WTC11 (cell line): Measurements from ENCODE around the gene TMEM184A.

ENCODE experiments used
- FOXP1 ChIP-seq: sonication (generic); formaldehyde crosslinking; IDR thresholded peaks from 2 replicates; pipeline ENCODE4 v1.8.0; 2022; ENCODE audit warnings: missing genetic modification reagents, mild to moderate bottlenecking, moderate library complexity, borderline replicate concordance
- JUN ChIP-seq: sonication (generic); formaldehyde crosslinking; IDR thresholded peaks from 2 replicates; pipeline ENCODE4 v1.8.0; 2023; ENCODE audit warnings: mild to moderate bottlenecking, missing genetic modification reagents
- MYBL2 ChIP-seq: sonication (generic); formaldehyde crosslinking; IDR thresholded peaks from 2 replicates; pipeline ENCODE4 v1.8.1; 2023; ENCODE audit warnings: mild to moderate bottlenecking, moderate library complexity, missing genetic modification reagents
- NR3C1 ChIP-seq: sonication (generic); formaldehyde crosslinking; conservative IDR thresholded peaks from 2 replicates; pipeline ENCODE4 v1.8.1; 2023; ENCODE audit warnings: low read depth, mild to moderate bottlenecking, missing genetic modification reagents
- RELA ChIP-seq: sonication (generic); formaldehyde crosslinking; IDR thresholded peaks from 2 replicates; pipeline ENCODE4 v1.8.1; 2022; ENCODE audit warnings: missing genetic modification reagents, mild to moderate bottlenecking, borderline replicate concordance
- TEAD4 ChIP-seq: sonication (generic); formaldehyde crosslinking; IDR thresholded peaks from 2 replicates; pipeline ENCODE4 v1.8.0; 2022; ENCODE audit warnings: mild to moderate bottlenecking, missing genetic modification reagents
- ZBTB21 ChIP-seq: sonication (generic); formaldehyde crosslinking; IDR thresholded peaks from 2 replicates; pipeline ENCODE4 v1.8.1; 2023; ENCODE audit warnings: mild to moderate bottlenecking, missing genetic modification reagents, borderline replicate concordance
- ZNF121 ChIP-seq: sonication (generic); formaldehyde crosslinking; IDR thresholded peaks from 2 replicates; pipeline ENCODE4 v1.8.0; 2023; ENCODE audit warnings: missing genetic modification reagents
- TF ChIP-seq, protein P1 (sequence below): fragments of 200-600 bp; IDR thresholded peaks from 2 replicates; pipeline ENCODE4 v1.8.0; 2022; ENCODE audit warnings: antibody characterized with exemption
- TF ChIP-seq, protein P2 (sequence below): sonication (generic); formaldehyde crosslinking; IDR thresholded peaks from 2 replicates; pipeline ENCODE4 v1.8.1; 2022; ENCODE audit warnings: mild to moderate bottlenecking, missing genetic modification reagents, moderate library complexity, borderline replicate concordance
- TF ChIP-seq, protein P3 (sequence below): fragments of 250-450 bp; sonication (Bioruptor Pico); conservative IDR thresholded peaks from 2 replicates; pipeline ENCODE4 v1.9.0; 2021; ENCODE audit warnings: mild to moderate bottlenecking
- TF ChIP-seq, protein P4 (sequence below): sonication (generic); formaldehyde crosslinking; IDR thresholded peaks from 2 replicates; pipeline ENCODE4 v1.8.1; 2022; ENCODE audit warnings: mild to moderate bottlenecking, moderate library complexity, missing genetic modification reagents

DNA sequence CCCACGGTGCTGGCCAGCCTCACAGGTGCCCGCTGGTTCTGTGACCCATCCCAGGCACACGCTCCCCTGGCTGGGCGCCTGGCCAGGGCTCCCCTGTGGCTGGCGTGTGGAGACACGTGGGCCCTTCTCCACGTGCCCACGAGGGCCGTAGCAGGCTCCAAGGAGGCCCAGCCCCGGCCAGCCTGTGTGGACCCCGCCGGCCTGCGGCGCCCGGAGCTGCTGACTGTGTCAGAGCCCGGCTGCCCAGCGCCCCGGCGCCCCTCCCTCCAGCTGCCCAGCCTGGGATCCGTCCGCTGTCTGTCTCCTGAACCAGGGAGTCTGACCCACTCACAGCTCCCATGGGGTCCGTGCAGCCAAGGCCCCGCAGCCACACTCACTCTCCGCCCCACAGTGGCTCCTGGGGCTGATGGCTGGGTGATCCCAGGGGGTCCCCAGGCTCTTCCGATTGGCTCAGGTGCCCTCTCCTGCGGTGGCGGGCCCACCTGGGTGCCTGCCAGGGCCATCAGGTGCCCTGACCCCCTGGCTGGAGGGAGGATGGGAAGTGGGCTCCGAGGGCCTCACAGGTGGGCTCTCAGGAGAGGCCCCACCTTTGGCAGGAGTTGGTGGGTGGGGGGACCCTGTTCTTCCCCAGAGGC, 9.6 kb downstream of the TMEM184A start:
- TF ChIP-seq NR3C1 (CRISPR knock-in tag) (no peak), RELA (CRISPR knock-in tag) (no peak), JUN (CRISPR knock-in tag) (no peak), TEAD4 (CRISPR knock-in tag) (no peak), ZNF121 (no peak), ZBTB21 (CRISPR knock-in tag) (no peak), MYBL2 (no peak), FOXP1 (CRISPR knock-in tag) (no peak)
- TF ChIP-seq, protein P1, sequence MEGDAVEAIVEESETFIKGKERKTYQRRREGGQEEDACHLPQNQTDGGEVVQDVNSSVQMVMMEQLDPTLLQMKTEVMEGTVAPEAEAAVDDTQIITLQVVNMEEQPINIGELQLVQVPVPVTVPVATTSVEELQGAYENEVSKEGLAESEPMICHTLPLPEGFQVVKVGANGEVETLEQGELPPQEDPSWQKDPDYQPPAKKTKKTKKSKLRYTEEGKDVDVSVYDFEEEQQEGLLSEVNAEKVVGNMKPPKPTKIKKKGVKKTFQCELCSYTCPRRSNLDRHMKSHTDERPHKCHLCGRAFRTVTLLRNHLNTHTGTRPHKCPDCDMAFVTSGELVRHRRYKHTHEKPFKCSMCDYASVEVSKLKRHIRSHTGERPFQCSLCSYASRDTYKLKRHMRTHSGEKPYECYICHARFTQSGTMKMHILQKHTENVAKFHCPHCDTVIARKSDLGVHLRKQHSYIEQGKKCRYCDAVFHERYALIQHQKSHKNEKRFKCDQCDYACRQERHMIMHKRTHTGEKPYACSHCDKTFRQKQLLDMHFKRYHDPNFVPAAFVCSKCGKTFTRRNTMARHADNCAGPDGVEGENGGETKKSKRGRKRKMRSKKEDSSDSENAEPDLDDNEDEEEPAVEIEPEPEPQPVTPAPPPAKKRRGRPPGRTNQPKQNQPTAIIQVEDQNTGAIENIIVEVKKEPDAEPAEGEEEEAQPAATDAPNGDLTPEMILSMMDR = no peak
- TF ChIP-seq, protein P2, sequence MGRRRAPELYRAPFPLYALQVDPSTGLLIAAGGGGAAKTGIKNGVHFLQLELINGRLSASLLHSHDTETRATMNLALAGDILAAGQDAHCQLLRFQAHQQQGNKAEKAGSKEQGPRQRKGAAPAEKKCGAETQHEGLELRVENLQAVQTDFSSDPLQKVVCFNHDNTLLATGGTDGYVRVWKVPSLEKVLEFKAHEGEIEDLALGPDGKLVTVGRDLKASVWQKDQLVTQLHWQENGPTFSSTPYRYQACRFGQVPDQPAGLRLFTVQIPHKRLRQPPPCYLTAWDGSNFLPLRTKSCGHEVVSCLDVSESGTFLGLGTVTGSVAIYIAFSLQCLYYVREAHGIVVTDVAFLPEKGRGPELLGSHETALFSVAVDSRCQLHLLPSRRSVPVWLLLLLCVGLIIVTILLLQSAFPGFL (CRISPR knock-in tag) = no peak
- TF ChIP-seq, protein P3, sequence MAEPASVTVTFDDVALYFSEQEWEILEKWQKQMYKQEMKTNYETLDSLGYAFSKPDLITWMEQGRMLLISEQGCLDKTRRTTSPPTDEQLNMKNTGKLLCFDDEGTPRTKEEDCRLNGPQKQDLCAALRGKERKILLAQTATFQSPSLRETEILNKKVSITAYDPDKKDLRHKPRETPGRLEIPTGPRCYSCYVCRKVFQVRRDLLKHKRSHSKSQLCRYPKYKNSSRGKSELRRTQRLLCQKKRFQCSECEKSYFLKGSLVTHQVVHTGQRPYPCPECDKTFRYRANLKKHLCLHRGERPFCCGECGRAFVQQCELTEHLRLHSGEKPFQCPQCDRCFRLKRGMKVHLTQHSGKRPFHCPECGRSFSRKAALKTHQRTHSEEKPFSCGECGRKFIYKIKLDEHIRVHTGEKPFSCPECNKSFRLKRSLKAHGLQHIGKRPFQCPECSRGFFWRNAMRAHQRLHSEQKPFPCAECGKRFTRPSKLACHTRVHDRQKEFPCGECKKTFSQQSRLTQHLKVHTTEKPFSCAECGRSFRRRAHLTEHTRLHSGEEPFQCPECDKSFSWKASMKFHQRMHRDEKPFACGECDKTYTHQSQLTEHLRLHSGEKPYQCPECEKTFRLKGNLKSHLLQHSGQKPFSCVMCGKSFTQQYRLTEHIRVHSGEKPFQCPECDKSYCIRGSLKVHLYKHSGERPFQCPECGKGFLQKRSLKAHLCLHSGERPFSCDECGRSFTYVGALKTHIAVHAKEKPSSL (CRISPR knock-in tag) = no peak
- TF ChIP-seq, protein P4, sequence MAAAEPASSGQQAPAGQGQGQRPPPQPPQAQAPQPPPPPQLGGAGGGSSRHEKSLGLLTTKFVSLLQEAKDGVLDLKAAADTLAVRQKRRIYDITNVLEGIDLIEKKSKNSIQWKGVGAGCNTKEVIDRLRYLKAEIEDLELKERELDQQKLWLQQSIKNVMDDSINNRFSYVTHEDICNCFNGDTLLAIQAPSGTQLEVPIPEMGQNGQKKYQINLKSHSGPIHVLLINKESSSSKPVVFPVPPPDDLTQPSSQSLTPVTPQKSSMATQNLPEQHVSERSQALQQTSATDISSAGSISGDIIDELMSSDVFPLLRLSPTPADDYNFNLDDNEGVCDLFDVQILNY = no peak
